Transverse colon (tissue), 4 donors: Measurements from ENCODE around the gene SLC24A3. TPM values are rescaled to one million over a fixed set of nuclear protein-coding genes. Genes with fewer than 3 reads are reported as not detected.

Source experiments
- DNase-seq: peaks from one replicate; pipeline ENCODE4 v3.0.0-alpha.2; 2019
- H3K27ac ChIP-seq, 4 donors: fragments of 200-600 bp; sonication (generic); 2 replicates each; pipeline ENCODE4 v1.5.1; 2016 to 2018; ENCODE audit warnings: inconsistent platforms in 4 of 4
- H3K27me3 ChIP-seq: fragments of 200-600 bp; sonication (generic); 2 replicates; pipeline ENCODE4 v1.5.1; 2017; ENCODE audit warnings: inconsistent platforms
- H3K36me3 ChIP-seq, 4 donors: fragments of 200-600 bp; sonication (generic); 2 replicates each; pipeline ENCODE4 v1.5.1; 2017 to 2019; ENCODE audit warnings: inconsistent platforms in 4 of 4
- H3K4me1 ChIP-seq, 4 donors: fragments of 200-600 bp; sonication (generic); 2 replicates each; pipeline ENCODE4 v1.5.1; 2017 to 2020; ENCODE audit warnings: inconsistent platforms in 4 of 4
- H3K4me3 ChIP-seq, 4 donors: fragments of 200-600 bp; sonication (generic); 1 replicate in 1 of 4; 2 replicates in 3 of 4; pipeline versions ENCODE4 v1.5.1 to v1.6.1; 2017 to 2019; ENCODE audit warnings: inconsistent platforms in 4 of 4
- H3K9me3 ChIP-seq, 2 donors: fragments of 200-600 bp; sonication (generic); 2 replicates each; pipeline ENCODE4 v1.5.1; 2017 to 2019; ENCODE audit warnings: inconsistent platforms in 2 of 2
- CTCF ChIP-seq, 5 experiments: fragments of 200-600 bp in 3 of 5; fragments of 450-650 bp in 2 of 5; sonication (generic) in 3 of 5; IDR thresholded peaks; 1 replicate in 2 of 5; 2 replicates in 3 of 5; pipeline ENCODE4 v1.5.1; 2016 to 2017; ENCODE audit warnings: antibody characterized with exemption in 5 of 5, inconsistent platforms in 3 of 5, mild to moderate bottlenecking in 2 of 5, moderate library complexity in 1 of 5
- EP300 ChIP-seq: sonication (generic); formaldehyde crosslinking; IDR thresholded peaks from one replicate; pipeline ENCODE4 v1.6.1; 2017; ENCODE audit warnings: antibody characterized with exemption, low read depth
- POLR2A ChIP-seq: fragments of 450-650 bp; IDR thresholded peaks from one replicate; pipeline ENCODE4 v1.6.1; 2016; ENCODE audit warnings: antibody characterized with exemption, mild to moderate bottlenecking, moderate library complexity
- POLR2AphosphoS5 ChIP-seq, 3 donors: sonication (generic); formaldehyde crosslinking; IDR thresholded peaks; one replicate each; pipeline ENCODE4 v1.6.1; 2016; ENCODE audit warnings: antibody characterized with exemption in 3 of 3
- WGBS, 2 donors: methylation state at CpG; one replicate each; pipeline ENCODE4 v1.1.5; 2018; ENCODE audit warnings: low coverage in 1 of 2; 5-methylcytosine and 5-hydroxymethylcytosine counted together
- in situ Hi-C, 4 donors: fragments of 200-750 bp; cut with MboI; loops; one replicate each; pipeline versions ENCODE4 v1.15.0 to v1.15.1; 2017; ENCODE audit warnings: low sequenced_read_pairs in 3 of 4, low pct_ligation_motif_present in 1 of 4, low pct_unique_long_range_greater_than_20kb in 1 of 4
- intact Hi-C: fragments of 100-400 bp; cut with DNase I; formaldehyde crosslinking; loops from one replicate; pipeline ENCODE4 v1.15.1; 2023; ENCODE audit warnings: low total_unique reads
- total RNA-seq, 4 donors: library from RNA; depleted of rRNA; stranded (reverse); fragments of >200 nt; gene quantifications; one replicate each; pipeline ENCODE4 v1.1.0, GENCODE V29; 2016

The SLC24A3 gene
- total RNA-seq, 4 donors from 2014 or later, result 4.4 to 6.7 (median 4.6) TPM

- Histone ChIP-seq H3K4me1 (no peaks in the 10 kb centered on the region), H3K27ac (no peak overlapping the region), H3K36me3 (no peaks in the 10 kb centered on the region), H3K4me3 (no peak overlapping the region), H3K9me3 (no peaks in the 10 kb centered on the region), H3K27me3 (no peaks in the 10 kb centered on the region)
- DNase-seq, result no peak
- in situ Hi-C loops (no loop called here), intact Hi-C loops (no loop called here)
- WGBS, 2 donors, result 50 to 56% methylated on average over 1 to 4 of the region's 4 CpGs
- TF ChIP-seq POLR2A, result no peak
- no peak for TF ChIP-seq POLR2AphosphoS5 (IDR thresholded peaks at IDR 0.05)
- TF ChIP-seq CTCF (IDR thresholded peaks at IDR 0.05), result no peak
- no peak for TF ChIP-seq EP300
These were observed 121.1 kb downstream of the SLC24A3 start for GRCh38 chr20:19333563-19333962.

- no peaks in the 10 kb centered on the region for H3K4me1 ChIP-seq
- H3K27me3 ChIP-seq, result no peaks in the 10 kb centered on the region
- no peak overlapping the region for H3K27ac ChIP-seq
- H3K36me3 ChIP-seq, result no peaks in the 10 kb centered on the region
- no peak for DNase-seq
- H3K9me3 ChIP-seq, result no peaks in the 10 kb centered on the region
- intact Hi-C loops (no loop called here), in situ Hi-C loops (no loop called here)
- no peak overlapping the region for H3K4me3 ChIP-seq
- TF ChIP-seq CTCF (IDR thresholded peaks at IDR 0.05), result no peak
- no peak for TF ChIP-seq POLR2A
- no peak for TF ChIP-seq POLR2AphosphoS5 (IDR thresholded peaks at IDR 0.05)
- TF ChIP-seq EP300, result no peak
- WGBS, 2 donors, result 67 to 78% methylated on average over 1 of the region's 1 CpG
These were observed 122.9 kb downstream of the SLC24A3 start for GRCh38 chr20:19335341-19335740.

GRCh38 chr20:19335916-19336315 is 123.5 kb downstream of the SLC24A3 start:
- H3K27ac ChIP-seq, result no peak overlapping the region
- no peak overlapping the region for H3K4me3 ChIP-seq
- no peaks in the 10 kb centered on the region for H3K36me3 ChIP-seq
- intact Hi-C loops, result no loop called here
- in situ Hi-C loops, result no loop called here
- TF ChIP-seq CTCF (IDR thresholded peaks at IDR 0.05), result no peak
- no peak for TF ChIP-seq POLR2A
- no peak for TF ChIP-seq EP300
- TF ChIP-seq POLR2AphosphoS5 (IDR thresholded peaks at IDR 0.05), result no peak
- no peaks in the 10 kb centered on the region for H3K9me3 ChIP-seq
- WGBS, 2 donors, result 68 to 69% methylated on average over 2 of the region's 2 CpGs
- H3K27me3 ChIP-seq, result no peaks in the 10 kb centered on the region
- DNase-seq, result no peak
- H3K4me1 ChIP-seq, result peaks cover 0 to 3% (median 0%) of the 10 kb centered on the region in 4 donors

GRCh38 chr20:19336631-19337030 is 124.2 kb downstream of the SLC24A3 start:
- DNase-seq, result no peak
- intact Hi-C loops (no loop called here), in situ Hi-C loops (no loop called here)
- Histone ChIP-seq H3K36me3 (no peaks in the 10 kb centered on the region), H3K4me1 (peaks cover 0 to 5% (median 3%) of the 10 kb centered on the region in 4 donors), H3K27ac (no peak overlapping the region), H3K9me3 (no peaks in the 10 kb centered on the region), H3K27me3 (no peaks in the 10 kb centered on the region), H3K4me3 (no peak overlapping the region)
- 37% methylated on average over 6 of the region's 7 CpGs; no CpG with 5 or more reads in 1 of the 2 donors for WGBS, 2 donors
- no peak for TF ChIP-seq EP300
- TF ChIP-seq POLR2AphosphoS5 (IDR thresholded peaks at IDR 0.05), result no peak
- no peak for TF ChIP-seq CTCF (IDR thresholded peaks at IDR 0.05)
- no peak for TF ChIP-seq POLR2A
